Measurements from ENCODE around the gene TARS1. TPM values are rescaled to one million over a fixed set of nuclear protein-coding genes. Genes with fewer than 3 reads are reported as not detected.
"Not testable (repeated sequence)": the region's sequence is repeated elsewhere in the genome, so short reads cannot be mapped to it uniquely, and the experiment has no call there.

The TARS1 gene
- total and polyA plus RNA-seq, 5 donors: 61.7 to 85.0 (median 74.5) TPM

DNA sequence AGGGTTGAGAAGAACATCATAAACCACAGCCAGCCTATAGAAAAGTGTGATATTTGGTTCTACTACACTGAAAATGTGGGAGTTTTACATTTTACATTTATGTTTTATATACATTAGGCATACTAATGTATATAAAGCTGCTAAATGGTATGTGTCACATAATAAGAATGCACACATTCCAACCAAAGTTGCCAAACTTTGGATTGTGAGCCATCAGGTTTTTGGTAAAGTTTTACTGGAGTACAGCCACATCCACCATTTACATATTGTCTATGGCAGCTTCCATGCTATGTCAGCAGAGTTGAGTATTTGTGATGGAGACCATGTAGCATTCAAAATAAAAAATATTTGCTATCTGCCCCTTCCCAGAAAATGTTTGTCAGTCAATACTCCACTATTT lies 23.1 kb upstream of the TARS1 start:
- no peaks in the 10 kb centered on the region for H3K27me3 ChIP-seq (ENCODE audit: control insufficient read depth, insufficient read depth)
- no peaks in the 10 kb centered on the region for H3K4me1 ChIP-seq (ENCODE audit: control insufficient read depth, insufficient read depth, low read length)
- no peak for ATAC-seq
- DNase-seq: no peak
- H3K4me3 ChIP-seq (ENCODE audit: low read length): no peak overlapping the region
- H3K27ac ChIP-seq (ENCODE audit: low read length): no peak overlapping the region
- intact Hi-C loops (cut with DNase I): no loop called here
- no peaks in the 10 kb centered on the region for H3K9me3 ChIP-seq (ENCODE audit: control insufficient read depth, low read length)

DNA sequence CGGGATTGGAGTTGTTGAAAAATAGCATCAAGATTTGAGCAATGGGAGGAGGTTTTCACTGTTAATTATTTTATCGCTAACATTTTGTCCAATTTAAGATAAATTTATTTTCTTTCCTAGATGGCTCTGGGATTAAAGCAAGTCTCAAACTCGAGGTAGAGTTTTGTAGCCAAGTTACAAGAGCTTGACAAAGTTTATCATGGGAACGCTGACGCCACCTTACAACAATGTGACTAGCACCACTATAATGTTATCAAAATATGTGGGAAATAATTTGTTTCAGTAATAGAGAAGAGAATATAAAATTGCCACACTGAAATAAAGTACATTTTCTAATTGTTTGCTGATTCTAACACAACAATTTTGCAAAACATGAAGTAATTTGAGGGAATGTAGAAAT lies 19.8 kb upstream of the TARS1 start:
- Histone ChIP-seq H3K9me3 (ENCODE audit: control insufficient read depth, low read length) (no peaks in the 10 kb centered on the region), H3K27ac (ENCODE audit: low read length) (no peak overlapping the region), H3K27me3 (ENCODE audit: control insufficient read depth, insufficient read depth) (no peaks in the 10 kb centered on the region), H3K4me3 (ENCODE audit: low read length) (no peak overlapping the region), H3K4me1 (ENCODE audit: control insufficient read depth, insufficient read depth, low read length) (no peaks in the 10 kb centered on the region)
- DNase-seq (no peak), ATAC-seq (peak in 1 of 2 donors; percentile 77)
- intact Hi-C loops (cut with DNase I): loop anchor here in 1 of 4 donors (10.0 kb wide), 2 partner anchors 706 to 936 kb away; partner anchors contain the start of gene NPR3
- WGBS: 56% methylated on average over 5 of the region's 5 CpGs

DNA sequence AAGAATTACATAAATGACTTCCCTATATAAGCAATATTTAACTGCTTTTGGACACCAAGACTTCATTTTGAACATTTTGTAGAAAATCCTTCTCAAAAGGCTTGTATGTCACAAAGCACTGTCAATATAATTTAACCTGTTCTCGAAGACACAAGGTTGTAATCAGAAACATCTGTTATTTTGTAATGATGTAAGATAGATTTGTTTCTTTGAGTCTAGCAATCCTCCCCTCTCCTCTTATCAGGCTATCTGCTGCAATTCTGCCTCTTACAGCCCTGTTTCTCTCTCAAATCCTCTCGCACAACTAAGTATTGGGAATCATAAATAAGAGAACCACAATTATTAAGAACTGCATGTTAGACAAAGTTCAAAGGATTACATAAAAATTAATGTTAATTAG lies 18.6 kb upstream of the TARS1 start:
- no peaks in the 10 kb centered on the region for H3K9me3 ChIP-seq (ENCODE audit: control insufficient read depth, low read length)
- no peak overlapping the region for H3K4me3 ChIP-seq (ENCODE audit: low read length)
- H3K27ac ChIP-seq (ENCODE audit: low read length): no peak overlapping the region
- no peaks in the 10 kb centered on the region for H3K27me3 ChIP-seq (ENCODE audit: control insufficient read depth, insufficient read depth)
- DNase-seq: no peak
- H3K4me1 ChIP-seq (ENCODE audit: control insufficient read depth, insufficient read depth, low read length): no peaks in the 10 kb centered on the region
- WGBS: 84% methylated on average over 2 of the region's 2 CpGs
- intact Hi-C loops (cut with DNase I): loop anchor here in 1 of 4 donors (10.0 kb wide), 2 partner anchors 707 to 937 kb away; partner anchors contain the start of gene NPR3
- no peak for ATAC-seq

DNA sequence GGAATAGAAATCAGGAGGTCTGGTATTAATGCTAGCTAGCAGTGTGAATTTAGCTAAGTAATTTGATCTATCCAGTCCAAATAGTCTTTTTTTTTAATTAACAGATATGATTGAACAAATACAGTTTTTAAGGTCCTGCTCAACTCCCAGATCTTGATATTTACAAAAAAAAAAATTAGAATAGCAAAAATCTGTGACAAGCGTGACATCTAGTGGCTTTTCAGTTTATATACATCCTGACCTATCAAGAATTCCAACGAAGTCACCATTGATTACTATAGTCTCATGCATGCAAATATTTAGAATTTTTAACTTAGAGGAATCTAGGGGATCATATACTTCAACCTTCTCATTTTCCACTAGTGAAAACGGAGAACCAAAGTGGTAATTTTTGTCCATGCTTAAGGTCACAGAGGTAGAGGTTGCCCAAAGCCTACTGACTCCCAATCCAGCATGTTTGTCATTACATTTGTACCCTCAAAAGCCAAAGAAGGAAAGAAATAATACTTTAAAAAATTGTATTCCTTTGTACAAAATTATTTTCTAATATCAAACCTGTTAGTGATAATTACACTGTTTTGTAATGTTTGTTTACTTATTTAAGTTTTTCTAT lies 17.6 kb upstream of the TARS1 start:
- Histone ChIP-seq H3K27ac (ENCODE audit: low read length) (no peak overlapping the region), H3K9me3 (ENCODE audit: control insufficient read depth, low read length) (no peaks in the 10 kb centered on the region), H3K4me3 (ENCODE audit: low read length) (no peak overlapping the region), H3K27me3 (ENCODE audit: control insufficient read depth, insufficient read depth) (no peaks in the 10 kb centered on the region), H3K4me1 (ENCODE audit: control insufficient read depth, insufficient read depth, low read length) (no peaks in the 10 kb centered on the region)
- 9% methylated on average over 3 of the region's 3 CpGs for WGBS
- DNase-seq: no peak
- intact Hi-C loops (cut with DNase I): loop anchor here in 1 of 4 donors (10.0 kb wide), 2 partner anchors 708 to 938 kb away; partner anchors contain the start of gene NPR3
- peak in 1 of 2 donors; percentile 44 for ATAC-seq

DNA sequence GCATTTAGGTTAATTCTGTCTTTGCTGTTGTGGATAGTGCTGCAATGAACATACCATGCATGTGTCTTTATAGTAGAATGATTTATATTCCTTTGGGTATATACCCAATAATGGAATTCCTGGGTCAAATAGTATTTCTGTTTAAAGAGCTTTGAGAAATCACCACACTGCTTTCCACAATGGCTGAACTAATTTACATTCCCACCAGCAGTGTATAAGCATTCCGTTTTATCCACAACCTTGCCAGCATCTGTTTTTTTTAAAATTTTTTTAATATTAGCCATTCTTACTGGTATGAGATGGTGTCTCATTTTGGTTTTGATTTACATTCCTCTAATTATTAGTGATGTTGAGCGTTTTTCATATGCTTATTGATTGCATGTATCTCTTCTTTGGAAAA lies 15.5 kb upstream of the TARS1 start:
- no peaks in the 10 kb centered on the region for H3K4me1 ChIP-seq (ENCODE audit: control insufficient read depth, insufficient read depth, low read length)
- no peak overlapping the region for H3K4me3 ChIP-seq (ENCODE audit: low read length)
- intact Hi-C loops (cut with DNase I): loop anchor here in 1 of 4 donors (10.0 kb wide), 2 partner anchors 711 to 941 kb away; partner anchors contain the start of gene NPR3
- 66% methylated on average over 2 of the region's 2 CpGs for WGBS
- no peak overlapping the region for H3K27ac ChIP-seq (ENCODE audit: low read length)
- no peak for DNase-seq
- H3K9me3 ChIP-seq (ENCODE audit: control insufficient read depth, low read length): no peaks in the 10 kb centered on the region
- H3K27me3 ChIP-seq (ENCODE audit: control insufficient read depth, insufficient read depth): no peaks in the 10 kb centered on the region
- ATAC-seq: no peak

DNA sequence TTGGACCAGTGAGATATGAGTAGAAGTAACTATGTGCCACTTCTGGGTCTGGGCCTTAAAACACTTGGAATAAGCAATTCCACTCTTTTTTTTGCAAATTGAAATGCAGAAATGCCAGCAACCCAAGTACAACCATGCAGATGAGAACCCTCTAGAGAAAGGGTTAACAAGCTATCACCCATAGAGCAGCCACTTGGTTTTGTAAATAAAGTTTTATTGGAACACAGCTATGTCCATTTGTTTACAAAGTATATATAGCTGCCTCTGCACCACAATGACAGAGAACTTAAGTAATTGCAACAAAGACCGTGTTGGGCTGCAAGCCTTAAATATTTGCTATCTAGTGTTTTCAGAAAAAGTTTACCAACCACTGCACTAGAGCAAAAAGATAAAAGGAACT lies 9.8 kb upstream of the TARS1 start:
- ATAC-seq: no peak
- H3K27ac ChIP-seq (ENCODE audit: low read length): no peak overlapping the region
- no peak for DNase-seq
- no peaks in the 10 kb centered on the region for H3K4me1 ChIP-seq (ENCODE audit: control insufficient read depth, insufficient read depth, low read length)
- WGBS: 82% methylated on average over 1 of the region's 1 CpG
- H3K4me3 ChIP-seq (ENCODE audit: low read length): no peak overlapping the region
- no peaks in the 10 kb centered on the region for H3K27me3 ChIP-seq (ENCODE audit: control insufficient read depth, insufficient read depth)
- intact Hi-C loops (cut with DNase I): loop anchor here (10.0 kb wide), 3 partner anchors 504 to 544 kb away; partner anchors contain the start of gene RXFP3 (in 1 of the 4)
- H3K9me3 ChIP-seq (ENCODE audit: control insufficient read depth, low read length): no peaks in the 10 kb centered on the region

DNA sequence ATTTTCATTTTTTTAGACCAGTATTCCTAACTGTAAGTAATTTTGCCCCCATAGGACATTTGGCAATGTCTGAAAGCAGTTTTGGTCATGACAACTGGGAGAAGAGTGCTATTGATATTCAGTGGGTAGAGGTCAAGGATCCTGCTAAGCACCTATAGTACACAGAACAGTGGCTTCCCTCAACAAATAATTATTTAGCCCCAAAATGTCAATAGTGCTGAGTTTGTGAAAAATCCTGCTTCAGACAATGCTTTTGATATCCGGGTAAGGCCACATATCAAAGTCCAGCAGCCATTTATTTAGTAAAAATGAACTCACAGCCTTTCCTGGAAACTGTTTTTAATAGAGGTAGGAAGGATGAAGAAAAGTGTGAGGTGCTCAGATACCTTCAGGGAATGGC lies 8.1 kb upstream of the TARS1 start:
- no peak overlapping the region for H3K4me3 ChIP-seq (ENCODE audit: low read length)
- H3K4me1 ChIP-seq (ENCODE audit: control insufficient read depth, insufficient read depth, low read length): no peaks in the 10 kb centered on the region
- no peaks in the 10 kb centered on the region for H3K27me3 ChIP-seq (ENCODE audit: control insufficient read depth, insufficient read depth)
- no peak for DNase-seq
- ATAC-seq: no peak
- H3K9me3 ChIP-seq (ENCODE audit: control insufficient read depth, low read length): no peaks in the 10 kb centered on the region
- 86% methylated on average over 1 of the region's 1 CpG for WGBS
- intact Hi-C loops (cut with DNase I): loop anchor here (10.0 kb wide), 3 partner anchors 502 to 542 kb away; partner anchors contain the start of gene RXFP3 (in 1 of the 4)
- H3K27ac ChIP-seq (ENCODE audit: low read length): no peak overlapping the region

DNA sequence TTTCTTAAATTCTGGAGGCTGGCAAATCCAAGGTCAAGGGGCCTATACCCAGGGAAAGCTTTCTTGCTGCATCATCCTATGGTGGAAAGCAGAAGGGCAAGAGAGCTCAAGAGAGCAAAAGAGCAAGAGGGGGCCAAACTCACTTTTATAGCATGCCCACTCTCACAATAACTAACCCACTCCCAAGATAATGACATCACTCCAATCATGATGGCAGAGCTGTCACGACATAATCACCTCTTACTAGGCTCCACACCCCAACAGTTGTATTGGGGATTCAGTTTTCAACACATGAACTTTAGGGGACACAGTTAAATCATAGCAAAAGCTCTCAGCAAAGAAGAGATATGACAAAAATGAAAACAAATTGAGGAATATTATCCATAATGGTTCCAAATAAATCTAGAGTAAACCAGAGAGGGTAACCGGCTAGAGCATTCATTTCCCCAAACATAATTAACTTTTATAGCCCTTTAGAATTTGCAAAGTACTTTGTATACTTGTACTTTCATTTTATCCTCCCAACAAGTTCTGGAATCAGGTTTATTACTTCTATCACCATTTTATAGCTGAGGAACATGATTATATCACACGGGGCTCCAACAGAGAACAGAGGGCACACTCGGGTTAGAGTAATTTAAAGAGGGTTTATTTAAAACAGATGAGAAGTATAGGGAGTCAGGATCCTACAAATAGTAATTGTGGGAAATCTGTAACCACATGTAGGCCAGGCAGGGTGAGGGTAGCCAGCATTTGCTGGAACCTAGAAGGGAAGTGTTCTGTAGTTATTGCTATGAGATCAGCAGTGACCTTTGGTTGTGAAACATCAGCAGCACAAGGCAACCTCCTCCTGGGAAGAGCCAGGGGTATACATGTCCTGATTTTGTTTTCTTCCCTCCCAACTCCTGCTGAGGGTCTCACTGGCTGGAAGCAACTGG lies 7.2 kb upstream of the TARS1 start:
- intact Hi-C loops (cut with DNase I): loop anchor here (10.0 kb wide), 3 partner anchors 501 to 541 kb away; partner anchors contain the start of gene RXFP3 (in 1 of the 4)
- H3K4me3 ChIP-seq (ENCODE audit: low read length): no peak overlapping the region
- H3K9me3 ChIP-seq (ENCODE audit: control insufficient read depth, low read length): no peaks in the 10 kb centered on the region
- whole genome bisulfite sequencing: 83% methylated on average over 4 of the region's 4 CpGs
- H3K4me1 ChIP-seq (ENCODE audit: control insufficient read depth, insufficient read depth, low read length): no peaks in the 10 kb centered on the region
- ATAC-seq: no peak
- no peaks in the 10 kb centered on the region for H3K27me3 ChIP-seq (ENCODE audit: control insufficient read depth, insufficient read depth)
- no peak overlapping the region for H3K27ac ChIP-seq (ENCODE audit: low read length)
- DNase-seq: no peak

DNA sequence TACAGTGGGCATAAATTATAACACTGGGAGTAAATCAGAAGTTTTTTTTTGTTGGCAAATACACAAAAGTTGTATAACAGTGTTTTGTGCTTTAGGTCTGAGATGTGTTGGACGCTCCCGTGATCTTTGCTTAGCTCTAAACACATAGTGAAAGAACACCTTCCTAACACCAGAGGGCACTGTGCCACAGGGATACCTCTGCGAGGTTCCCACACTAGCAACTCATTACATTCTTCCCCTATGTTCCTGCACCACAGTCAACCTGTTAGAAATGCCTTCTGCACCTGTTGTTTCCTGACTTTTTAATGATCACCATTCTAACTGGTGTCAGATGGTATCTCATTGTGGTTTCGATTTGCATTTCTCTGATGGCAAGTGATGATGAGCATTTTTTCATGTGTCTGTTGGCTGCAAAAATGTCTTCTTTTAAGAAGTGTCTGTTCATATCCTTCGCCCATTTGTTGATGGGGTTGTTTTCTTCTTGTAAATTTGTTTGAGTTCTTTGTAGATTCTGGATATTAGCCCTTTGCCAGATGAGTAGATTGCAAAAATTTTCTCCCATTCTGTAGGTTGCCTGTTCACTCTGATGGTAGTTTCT lies 4.8 kb upstream of the TARS1 start:
- not testable (repeated sequence) for H3K9me3 ChIP-seq (ENCODE audit: control insufficient read depth, low read length); H3K4me3 ChIP-seq (ENCODE audit: low read length); H3K27ac ChIP-seq (ENCODE audit: low read length); H3K4me1 ChIP-seq (ENCODE audit: control insufficient read depth, insufficient read depth, low read length); H3K27me3 ChIP-seq (ENCODE audit: control insufficient read depth, insufficient read depth)
- intact Hi-C loops (cut with DNase I): loop anchor here (10.0 kb wide), 3 partner anchors 499 to 539 kb away; partner anchors contain the start of gene RXFP3 (in 1 of the 4)
- 23% methylated on average over 5 of the region's 5 CpGs for WGBS
- ATAC-seq (peak in 1 of 2 donors; percentile 30), DNase-seq (peak in 2 of 3 donors; percentile 58 to 78)

DNA sequence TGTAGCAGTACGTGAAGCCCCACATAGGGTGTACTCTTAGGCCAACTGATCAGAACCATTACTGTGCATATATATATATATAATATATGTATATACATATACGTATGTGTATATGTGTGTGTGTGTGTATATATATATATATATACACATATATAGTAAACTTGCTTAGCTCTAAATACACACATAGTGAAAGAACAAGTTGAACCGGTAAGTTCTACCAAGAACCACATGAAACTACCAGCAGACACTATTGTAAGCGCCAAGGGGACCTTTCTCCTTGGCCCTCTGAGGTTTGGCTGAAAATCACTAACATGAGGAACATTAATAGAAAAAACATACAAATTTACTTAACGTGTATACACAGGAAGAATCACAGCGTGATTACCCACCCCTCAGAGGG lies 1.8 kb upstream of the TARS1 start:
- Histone ChIP-seq H3K9me3 (ENCODE audit: control insufficient read depth, low read length) (no peaks in the 10 kb centered on the region), H3K27ac (ENCODE audit: low read length) (no peak overlapping the region), H3K4me1 (ENCODE audit: control insufficient read depth, insufficient read depth, low read length) (no peaks in the 10 kb centered on the region), H3K4me3 (ENCODE audit: low read length) (no peak overlapping the region), H3K27me3 (ENCODE audit: control insufficient read depth, insufficient read depth) (no peaks in the 10 kb centered on the region)
- intact Hi-C loops (cut with DNase I): loop anchor here (10.0 kb wide), 3 partner anchors 496 to 536 kb away; partner anchors contain the start of gene RXFP3 (in 1 of the 4)
- no peak for ATAC-seq
- no peak for DNase-seq
- WGBS: 72% methylated on average over 6 of the region's 6 CpGs
